Tongue (tissue), 2 donors: Measurements from ENCODE around the gene CTNNA2. TPM values are rescaled to one million over a fixed set of nuclear protein-coding genes. Genes with fewer than 3 reads are reported as not detected.

Experiments
- DNase-seq: peaks from one replicate; pipeline ENCODE4 v3.0.0-alpha.2; 2015
- total RNA-seq: library from RNA; depleted of rRNA; stranded (reverse); fragments of >200 nt; gene quantifications from one replicate; pipeline ENCODE4 v1.2.3, GENCODE V29; 2014

CTNNA2 gene
- total RNA-seq, 1 donor from 2014 or later, result 0.92 TPM

DNA sequence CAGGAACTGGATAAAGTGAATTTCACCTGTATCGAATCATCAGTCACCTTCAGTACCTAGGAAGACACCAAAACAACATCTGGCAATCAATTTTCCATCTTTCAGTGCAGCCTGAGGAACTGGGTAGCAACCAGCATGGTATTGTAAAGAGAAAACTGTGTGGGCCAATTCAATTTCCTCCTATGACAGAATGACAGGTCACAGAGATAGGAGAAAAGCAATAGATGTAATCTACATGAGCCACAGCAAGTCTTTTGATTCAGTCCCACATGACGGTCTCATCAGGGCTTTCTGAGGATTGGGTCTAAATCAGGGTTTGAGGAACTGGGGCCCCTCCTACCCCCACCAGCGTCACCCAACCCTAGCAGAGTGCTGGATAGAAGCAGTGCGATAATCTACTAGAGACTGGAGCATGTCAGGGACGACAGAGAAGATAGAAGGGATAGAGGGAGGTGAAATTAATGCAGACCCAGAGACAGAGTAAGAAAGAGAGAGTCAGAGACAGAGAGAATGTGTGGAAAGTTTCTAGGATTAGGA, 523.0 kb downstream of the CTNNA2 start:
- no peak for DNase-seq

DNA sequence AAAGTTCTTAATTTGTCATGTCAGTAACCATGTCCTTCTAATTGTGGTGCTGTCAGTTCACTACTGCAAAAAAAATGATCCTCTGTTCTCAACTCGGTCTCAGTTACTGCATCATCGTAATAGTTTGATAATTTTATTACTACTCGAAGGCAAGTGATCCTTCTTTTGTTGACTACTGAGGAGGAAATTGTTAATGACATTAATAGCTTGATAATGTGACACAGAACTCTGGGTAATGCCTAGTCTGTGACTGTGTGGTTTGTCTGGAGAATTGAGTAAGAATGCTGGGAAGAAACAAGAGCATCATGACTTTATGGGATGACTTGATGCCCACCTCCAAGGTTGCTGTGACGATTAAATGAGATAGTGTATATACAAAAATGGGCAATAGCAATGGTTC, 524.5 kb downstream of the CTNNA2 start:
- DNase-seq, result no peak

DNA sequence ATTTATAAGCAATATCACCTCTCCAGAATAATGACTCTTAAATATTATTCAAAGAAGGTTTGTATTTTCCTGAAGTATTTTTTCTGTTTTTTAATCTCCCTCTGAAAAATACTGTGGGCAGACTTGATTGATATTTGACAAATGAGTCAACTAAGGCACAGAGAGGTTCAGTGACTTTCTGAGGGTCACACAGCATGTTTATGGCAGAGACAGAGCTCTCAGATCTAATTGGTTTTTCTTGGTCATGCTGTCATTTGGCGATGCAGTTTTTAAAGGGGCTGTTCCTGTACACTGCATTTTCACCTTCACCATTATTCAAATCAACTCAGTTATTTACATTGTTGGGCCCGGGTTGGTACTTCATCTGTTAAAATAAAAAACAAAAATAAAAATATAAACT, 527.4 kb downstream of the CTNNA2 start:
- no peak for DNase-seq

DNA sequence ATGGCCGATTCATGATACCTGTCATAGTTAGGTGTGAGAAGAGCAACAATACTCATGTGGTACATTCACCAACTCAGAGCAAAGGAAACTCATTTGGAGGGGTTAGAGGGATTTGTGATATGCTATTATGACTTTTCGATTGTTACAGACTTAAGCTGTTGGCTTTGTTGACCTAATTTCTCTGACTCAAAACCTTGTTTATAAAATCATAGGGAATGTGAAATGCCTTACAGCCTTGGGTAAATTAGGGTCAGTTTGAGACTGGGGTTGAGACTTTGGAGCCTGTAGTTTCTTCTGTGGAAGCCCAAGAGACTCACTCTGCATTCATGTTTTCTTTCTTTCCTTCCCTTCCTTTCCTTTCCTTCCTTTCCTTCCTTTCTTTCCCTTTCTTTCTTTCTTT, 529.8 kb downstream of the CTNNA2 start:
- DNase-seq, result no peak

DNA sequence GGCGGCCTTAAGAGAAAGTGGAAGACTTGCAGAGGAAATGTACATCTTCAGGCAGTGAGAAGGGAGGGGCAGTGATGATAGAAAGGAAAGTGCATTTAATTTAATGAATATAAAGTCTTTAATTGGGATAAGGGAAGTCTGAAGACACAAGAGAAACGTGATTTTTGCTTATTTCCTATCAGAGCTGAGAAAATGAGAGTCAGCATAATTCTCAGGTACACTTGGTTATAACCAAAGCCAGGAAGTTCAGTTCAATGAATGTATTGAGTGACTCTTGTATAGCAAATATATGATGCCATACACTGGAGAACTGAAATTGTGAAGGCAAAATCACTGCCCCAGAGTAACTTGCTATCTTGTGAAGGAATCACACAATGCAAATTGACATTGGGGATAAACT, 535.4 kb downstream of the CTNNA2 start:
- no peak for DNase-seq

DNA sequence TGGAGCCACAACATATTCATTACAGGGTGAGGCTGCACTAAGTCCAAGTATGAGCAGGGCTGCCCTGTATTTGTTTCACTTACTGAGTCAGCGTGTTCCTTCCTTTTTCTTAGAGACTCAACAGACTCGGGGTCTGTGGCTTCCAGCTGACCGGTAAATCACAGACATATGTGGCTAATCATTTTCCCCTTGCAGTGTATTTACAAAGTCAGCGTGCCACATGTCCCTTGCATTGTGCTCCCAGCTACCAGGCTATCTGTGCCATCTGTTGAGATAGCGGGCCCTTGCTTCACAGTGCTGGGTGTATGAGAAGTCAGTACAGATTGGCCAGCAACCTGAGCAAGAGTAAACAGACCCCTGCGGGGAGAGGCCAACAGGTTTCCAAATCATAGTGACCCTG, 537.4 kb downstream of the CTNNA2 start:
- no peak for DNase-seq

DNA sequence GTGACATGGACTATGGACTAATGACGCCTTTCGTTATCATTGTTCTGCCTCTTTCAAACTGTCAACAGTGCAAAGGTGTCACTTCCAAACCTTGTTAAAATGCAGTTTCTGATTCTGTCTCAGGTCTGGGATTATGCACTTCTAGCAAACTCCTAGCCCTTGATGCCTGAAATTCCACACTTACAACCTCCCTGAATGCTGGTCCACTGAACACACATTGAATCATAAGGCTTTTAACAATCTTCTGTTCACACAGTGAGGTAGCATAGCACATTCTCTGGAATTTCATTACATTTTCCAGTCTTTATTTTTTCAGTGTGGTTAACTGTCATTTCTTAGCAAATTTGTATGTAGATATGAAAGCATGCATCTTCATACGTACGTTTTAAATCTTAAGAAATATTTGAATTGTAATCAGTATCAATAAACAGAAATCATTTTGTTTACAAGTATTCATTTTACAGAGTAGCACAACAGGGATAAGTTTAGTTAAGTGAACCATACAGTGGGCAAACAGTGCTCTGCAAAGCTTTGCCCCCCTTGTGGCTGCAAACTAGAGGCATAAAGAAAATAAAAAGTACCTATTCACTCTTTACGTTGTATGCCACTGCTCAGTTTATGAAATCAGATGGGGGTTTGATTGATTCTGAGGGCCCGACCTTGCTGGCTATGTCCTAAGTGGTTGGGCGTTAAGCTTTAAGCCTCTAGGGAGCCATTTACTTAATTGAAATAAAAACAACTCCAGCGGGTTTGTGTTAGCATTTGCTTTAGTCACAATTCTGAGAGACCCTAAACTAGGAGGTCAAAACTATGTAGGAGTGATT, 540.9 kb downstream of the CTNNA2 start:
- no peak for DNase-seq

DNA sequence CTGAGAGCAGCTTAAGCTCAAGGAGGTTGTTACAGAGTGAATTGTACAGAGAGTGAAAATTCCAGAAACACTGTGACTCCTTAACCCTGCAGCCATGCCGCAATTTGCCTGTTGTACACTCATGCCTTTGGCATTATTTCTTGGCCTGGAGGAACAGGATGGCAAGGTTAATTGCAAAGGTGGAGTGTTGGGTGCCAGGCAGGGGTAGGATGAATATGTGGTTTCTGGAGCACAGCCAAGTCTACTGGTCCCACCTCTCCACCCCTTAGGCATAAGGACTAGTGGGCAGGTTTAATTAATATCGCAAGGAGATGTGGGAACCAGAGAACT, 541.5 kb downstream of the CTNNA2 start:
- no peak for DNase-seq

DNA sequence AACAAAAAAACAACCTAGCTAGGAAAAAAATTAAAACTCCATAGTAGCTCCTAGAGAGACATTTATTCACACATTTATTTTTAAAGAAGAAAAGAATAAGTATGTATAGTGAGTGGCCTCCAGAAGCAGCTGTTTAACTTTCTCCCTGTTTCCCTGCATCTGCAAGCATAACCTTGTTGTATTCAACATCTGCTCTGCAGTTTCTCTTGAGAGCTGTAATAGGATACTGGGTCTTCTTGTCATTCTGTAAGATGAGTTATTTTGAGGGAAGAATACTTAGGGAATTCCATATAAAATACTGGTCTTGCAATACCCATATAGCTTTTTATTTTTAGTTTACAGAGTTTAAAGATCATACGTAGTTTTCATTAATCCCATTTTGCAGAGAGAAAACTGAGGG, 545.1 kb downstream of the CTNNA2 start:
- DNase-seq, result peak; percentile 8

DNA sequence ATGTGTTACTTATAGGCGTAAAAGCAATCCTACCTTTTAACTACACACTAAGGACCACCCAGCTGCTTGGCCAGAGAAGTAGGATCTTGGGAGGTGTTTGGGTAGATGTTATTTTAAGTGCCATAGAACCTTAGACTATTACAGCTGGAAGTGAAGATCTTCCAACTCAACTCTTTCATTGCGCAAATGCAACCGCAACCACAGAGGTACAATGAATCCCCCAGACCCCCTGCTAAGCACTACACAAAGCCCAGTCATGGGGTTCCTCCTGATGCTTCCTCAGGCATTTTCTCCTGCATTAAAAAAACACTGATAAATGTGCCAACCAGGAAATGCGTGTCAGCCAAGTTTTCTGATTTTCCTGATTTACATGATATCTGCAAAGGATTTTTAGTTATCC, 545.7 kb downstream of the CTNNA2 start:
- no peak for DNase-seq

DNA sequence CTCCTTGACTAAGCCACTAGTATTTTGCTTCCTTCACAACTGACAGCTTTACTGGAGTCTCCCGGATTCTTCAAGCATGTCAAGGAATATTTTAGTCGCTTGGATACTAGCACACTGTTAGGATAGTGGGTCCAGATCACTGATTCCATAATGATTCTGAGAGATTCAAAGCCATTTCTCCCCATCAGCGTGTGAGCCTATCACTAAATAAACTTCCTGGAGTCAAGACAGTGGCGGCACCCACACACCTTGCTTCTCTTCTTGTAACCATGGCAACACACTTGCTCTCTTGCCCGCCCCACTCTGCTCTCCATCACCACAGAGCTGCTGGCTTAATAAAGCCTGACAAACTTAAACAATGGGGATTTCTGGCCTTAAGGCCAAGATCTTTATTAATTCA, 546.6 kb downstream of the CTNNA2 start:
- no peak for DNase-seq

DNA sequence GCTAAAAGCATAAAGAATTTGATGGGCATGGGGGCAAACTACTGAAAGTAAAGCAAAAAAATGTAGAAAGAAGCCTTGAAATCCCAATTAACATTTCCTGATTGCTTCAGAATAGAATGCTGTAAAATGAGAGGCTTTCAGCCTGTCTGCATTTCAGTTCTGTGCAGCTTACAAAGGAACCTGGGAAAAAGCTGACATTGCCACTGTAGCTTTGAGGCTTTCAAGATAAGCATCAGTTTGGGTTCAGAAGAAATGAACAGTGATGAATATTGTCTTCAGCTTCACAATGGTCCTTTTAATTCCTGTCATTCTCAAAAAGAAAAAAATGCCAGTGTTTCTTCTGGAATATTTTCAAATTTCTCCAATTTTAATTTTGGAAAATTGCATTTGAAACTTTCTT, 549.0 kb downstream of the CTNNA2 start:
- no peak for DNase-seq

DNA sequence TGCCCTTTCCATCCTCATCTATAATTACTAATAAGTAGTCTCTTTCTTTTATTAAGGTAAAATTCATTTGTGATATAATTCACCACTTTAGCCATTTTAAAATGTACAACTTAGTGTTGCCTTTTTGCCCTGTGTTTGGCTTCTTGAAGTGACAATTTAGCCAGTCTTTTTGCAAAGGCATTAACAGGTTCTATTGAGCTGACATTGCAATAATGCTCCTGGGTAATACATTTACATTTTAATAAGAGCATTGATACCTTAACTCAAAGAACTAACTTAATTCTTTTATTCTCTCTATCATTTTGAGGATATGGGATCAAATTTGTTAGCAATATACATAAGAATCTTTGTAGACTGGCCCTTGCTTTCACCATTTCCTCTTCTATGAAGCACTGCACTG, 549.4 kb downstream of the CTNNA2 start:
- no peak for DNase-seq

DNA sequence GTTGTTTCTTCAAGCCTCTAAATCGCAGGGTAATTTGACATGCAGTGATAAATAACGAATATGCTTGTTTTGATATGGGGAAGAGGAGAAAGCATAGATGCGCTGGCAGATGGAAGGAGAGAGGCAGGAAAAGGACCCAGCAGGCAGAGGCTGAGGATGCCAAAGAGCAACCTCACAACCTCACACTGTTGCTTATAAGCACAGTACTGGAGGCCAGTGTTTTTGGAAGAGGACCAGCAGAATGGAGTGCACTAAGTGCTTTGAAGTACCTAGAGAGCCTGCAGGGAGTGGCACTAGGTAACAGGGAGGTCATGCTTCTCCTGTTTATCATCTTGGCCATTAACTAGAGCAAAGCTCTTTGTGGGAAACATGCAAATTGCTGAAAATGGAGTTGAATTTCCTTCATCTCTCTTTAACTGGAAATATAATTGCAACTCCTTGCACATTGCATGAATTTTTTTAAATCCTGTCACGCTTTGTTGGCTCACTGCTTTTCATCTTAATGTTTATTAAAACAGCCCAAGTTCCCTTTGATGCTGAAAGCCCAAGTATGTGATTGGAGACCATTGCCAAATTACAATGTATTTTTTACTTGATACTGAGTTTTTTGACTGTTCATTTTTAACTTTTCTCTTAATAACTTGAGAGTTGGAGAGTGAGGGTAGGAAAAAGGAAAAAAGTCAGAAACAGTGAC, 555.3 kb downstream of the CTNNA2 start:
- no peak for DNase-seq

DNA sequence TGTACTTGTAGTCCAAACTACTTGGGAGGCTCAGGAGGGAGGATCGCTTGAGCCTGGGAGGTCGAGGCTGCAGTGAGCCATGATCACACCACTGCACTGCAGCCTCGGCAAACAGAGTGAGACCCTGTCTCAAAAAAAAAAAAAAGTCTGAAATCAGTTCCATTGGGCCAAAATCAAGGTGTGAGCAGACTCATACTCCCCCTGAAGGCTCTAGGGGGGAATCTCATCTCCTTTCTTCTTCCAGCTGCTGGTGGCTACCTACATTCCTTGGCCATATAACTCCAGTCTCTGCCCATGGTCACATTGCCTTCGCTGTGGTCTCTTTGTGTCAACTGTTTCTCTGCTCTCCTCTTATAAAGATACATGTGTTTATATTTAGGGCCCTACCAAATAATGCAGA, 557.7 kb downstream of the CTNNA2 start:
- DNase-seq, result no peak

DNA sequence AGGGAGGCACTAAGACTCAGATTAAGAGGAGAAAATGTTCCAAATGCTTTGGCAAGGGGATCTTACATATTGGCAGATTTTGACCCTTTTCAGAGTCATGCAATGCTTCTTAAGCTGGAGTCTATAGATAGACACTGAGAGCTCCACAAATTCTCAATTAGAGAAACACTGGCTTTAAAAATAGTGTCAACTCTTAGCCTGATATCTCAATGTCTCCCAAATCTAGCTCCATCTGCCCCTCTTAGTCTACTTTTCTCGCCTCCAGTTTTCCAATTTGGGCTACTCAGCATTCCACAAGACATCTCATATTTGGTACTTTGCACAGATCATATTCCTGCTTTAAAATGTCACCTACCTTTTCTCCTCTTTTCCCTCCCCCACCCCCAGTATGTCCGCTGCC, 559.1 kb downstream of the CTNNA2 start:
- no peak for DNase-seq

DNA sequence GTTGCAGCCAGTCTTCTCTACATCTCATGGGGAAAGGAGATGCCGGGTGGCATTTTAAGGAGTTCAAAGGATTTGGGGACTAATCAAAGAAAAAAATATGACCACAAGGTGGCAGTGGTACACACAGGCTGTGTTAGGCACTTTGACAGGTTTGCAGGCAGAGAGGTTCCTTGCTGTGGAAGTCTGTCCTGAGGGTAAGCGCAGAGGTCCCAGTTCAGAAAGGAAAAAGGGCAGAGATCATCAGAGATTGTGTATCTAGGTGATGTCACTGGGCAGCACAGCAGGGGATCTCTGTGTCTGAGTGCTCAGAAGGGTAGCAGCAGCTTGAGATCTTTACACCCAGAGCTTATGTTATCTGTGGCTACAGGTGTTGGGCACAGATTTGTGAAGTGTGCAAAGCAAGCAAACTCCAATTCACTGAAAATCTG, 560.3 kb downstream of the CTNNA2 start:
- peak; percentile 81 for DNase-seq

DNA sequence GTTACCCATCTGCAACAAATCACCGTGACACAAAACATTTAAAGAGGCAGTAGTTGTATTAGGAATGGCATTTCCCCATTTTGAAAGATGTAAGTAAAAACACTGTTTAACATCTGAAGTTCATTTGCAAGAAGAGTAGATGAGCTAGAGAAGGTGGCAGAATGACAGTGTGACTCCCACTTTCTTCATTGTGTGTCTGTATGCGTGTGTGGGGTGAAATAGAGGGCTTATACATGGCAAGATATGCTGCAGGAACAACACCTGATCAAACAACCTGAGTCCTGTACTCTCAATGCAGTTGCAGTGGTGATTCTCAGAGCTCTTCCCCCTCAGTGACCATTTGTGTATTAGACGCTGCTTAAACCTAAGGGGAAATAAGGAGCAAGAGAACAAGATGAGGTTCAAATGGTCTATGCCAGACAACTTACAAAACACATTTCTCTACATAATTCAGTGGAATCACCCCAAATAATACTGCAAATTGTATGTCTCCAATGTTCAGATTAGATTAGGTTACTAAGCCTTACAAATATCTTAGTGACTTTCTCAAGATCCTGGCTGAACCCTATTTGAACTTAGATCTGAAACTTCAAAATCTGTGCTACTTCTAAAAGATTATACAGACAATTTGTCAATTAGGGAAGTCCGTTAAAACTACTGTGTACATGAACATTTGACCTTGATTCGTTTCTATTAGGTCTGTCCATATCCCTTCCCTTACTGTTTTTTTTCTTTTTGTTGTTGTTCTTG, 561.6 kb downstream of the CTNNA2 start:
- DNase-seq, result no peak

DNA sequence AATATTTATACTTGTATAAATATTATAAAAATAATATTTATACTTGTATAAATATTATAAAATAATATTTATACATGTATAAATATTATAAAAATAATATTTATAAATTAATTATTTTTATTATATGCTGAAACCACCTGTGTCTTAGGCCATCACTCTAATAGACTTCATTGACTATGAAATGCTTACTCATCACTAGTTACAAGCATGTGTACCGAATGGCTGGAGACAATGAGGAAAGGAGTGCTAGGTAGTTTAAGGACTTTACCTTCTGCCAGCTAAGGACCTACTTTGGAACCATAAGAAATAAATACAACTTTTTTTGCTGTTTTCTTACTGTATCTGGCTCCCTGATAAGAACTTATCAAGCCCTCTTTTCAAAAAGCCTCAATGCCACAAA, 562.9 kb downstream of the CTNNA2 start:
- no peak for DNase-seq

DNA sequence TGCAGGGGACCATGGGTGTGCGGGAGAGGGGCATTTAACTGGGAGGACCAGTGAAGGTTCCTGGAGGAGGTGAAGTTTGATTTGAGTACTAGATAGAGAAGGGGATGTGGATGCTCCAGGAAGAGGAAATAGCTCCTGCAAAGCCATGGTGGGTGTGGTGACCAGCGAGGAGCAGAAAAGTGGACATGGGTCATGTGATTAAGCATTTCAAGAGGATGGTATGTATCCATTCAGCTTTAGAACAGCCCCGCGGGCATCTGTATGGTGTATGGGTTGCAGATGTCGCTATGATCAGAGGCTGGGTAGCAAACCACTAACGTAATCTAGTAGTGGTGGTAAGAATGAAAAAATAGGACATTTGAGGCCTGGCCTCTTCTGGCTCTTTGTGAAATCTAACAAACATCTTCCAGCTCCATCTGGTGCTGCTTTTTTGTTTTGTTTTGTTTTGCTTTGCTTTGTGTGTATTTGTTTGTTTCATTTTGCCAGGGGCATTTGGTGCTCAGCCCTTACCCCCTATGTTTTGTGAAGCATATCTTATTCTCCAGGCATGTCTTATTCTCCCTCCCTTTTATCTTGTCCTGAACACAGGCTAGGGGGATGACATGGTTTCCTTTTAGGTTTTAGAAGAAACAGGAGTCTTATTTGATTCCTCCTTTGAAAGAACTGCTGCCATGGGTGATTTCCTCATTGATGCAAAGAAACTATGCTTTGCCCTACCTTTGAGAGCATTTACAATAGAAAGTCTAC, 565.6 kb downstream of the CTNNA2 start:
- DNase-seq, result no peak

DNA sequence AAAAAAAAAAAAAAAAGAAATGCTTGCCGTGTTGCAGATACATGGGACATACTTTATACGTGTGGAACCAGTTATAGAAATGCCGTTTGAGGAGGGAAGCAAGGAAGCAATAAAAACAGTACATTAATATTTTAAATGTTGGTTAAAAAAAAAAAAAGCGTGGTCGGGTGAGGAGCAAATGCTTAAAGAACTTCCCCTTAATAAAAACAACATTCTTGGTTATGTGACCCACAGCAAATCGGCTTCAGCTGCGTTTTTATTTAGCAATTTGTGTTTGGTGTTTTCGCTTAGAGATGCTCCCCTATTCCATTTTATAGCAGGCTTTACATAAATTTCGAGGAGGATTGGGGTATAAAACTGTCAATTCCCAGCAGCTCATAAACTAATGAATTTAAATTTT, 568.1 kb downstream of the CTNNA2 start:
- DNase-seq, result no peak

DNA sequence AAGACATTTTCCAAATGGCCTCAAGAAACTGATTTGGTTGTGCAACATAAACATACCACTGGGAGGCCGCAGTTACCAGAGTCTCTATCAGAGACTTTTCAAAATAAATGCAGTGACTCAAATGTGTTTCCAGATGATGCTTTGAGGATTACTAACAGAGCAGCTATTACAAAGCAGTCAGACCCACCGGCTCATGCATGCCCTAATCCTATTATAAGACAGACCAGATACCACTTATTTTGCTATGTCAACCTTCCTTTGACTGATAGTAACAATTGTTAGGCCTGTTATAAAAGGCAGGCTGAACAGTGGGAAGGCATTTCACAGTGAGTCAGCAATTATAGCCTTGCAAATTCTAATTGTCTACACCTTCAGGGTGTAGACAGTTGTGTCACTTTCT, 574.0 kb downstream of the CTNNA2 start:
- peak; percentile 6 for DNase-seq
